Smooth muscle cell (in vitro differentiated cells): ENCODE results near the gene CEP126. TPM values are rescaled to one million over a fixed set of nuclear protein-coding genes. Genes with fewer than 3 reads are reported as not detected.
A peak's percentile ranks its signal among the peaks of the same experiment; 100 is the strongest.

ENCODE experiments used
- DNase-seq: peaks from one replicate; lab custom pipeline; 2025; ENCODE audit not compliant: unreplicated experiment; lab: John Stamatoyannopoulos, UW
- H2AFZ ChIP-seq: fragments of 200-600 bp; sonication (generic); 2 replicates; pipeline ENCODE4 v1.6.0; 2016; ENCODE audit warnings: antibody characterized with exemption, low read depth, mild to moderate bottlenecking
- H3F3A ChIP-seq: fragments of 200-600 bp; sonication (generic); 2 replicates; pipeline ENCODE4 v1.6.0; 2017; ENCODE audit warnings: antibody characterized with exemption, low read depth
- H3K27ac ChIP-seq: fragments of 200-600 bp; sonication (generic); 2 replicates; pipeline ENCODE4 v1.5.1; 2016; ENCODE audit warnings: low read depth, mild to moderate bottlenecking
- H3K27me3 ChIP-seq: fragments of 200-600 bp; sonication (generic); 2 replicates; pipeline ENCODE4 v1.6.1; 2016; ENCODE audit warnings: low read depth, mild to moderate bottlenecking
- H3K36me3 ChIP-seq: fragments of 200-600 bp; sonication (generic); 2 replicates; pipeline ENCODE4 v1.5.1; 2016; ENCODE audit warnings: low read depth
- H3K4me1 ChIP-seq: fragments of 200-600 bp; sonication (generic); 2 replicates; pipeline ENCODE4 v1.5.1; 2016; ENCODE audit warnings: low read depth
- H3K4me2 ChIP-seq: fragments of 200-600 bp; sonication (generic); 2 replicates; pipeline ENCODE4 v1.6.0; 2016; ENCODE audit warnings: mild to moderate bottlenecking
- H3K4me3 ChIP-seq: fragments of 200-600 bp; sonication (generic); 2 replicates; pipeline ENCODE4 v1.5.1; 2016; ENCODE audit warnings: mild to moderate bottlenecking
- H3K79me2 ChIP-seq: fragments of 200-600 bp; sonication (generic); 2 replicates; pipeline ENCODE4 v1.6.0; 2016; ENCODE audit warnings: low read depth, mild to moderate bottlenecking
- H3K9ac ChIP-seq: fragments of 200-600 bp; sonication (generic); 2 replicates; pipeline ENCODE4 v1.6.0; 2016; ENCODE audit warnings: low read depth
- H3K9me3 ChIP-seq: fragments of 200-600 bp; sonication (generic); replicated peaks from 2 replicates; pipeline ENCODE4 v1.5.1; 2016; ENCODE audit warnings: low read depth
- H4K20me1 ChIP-seq: fragments of 200-600 bp; sonication (generic); 2 replicates; pipeline ENCODE4 v1.6.0; 2016; ENCODE audit warnings: low read depth
- WGBS: methylation state at CpG from one replicate; pipeline ENCODE4 v1.1.7; 2016; ENCODE audit warnings: low lambda C conversion rate; 5-methylcytosine and 5-hydroxymethylcytosine counted together
- polyA plus RNA-seq: library from polyadenylated mRNA; unstranded; fragments of >200 nt; fragmentation: Nextera tagmentation; extraction: Ambion mirVana; gene quantifications from 2 replicates; pipeline ENCODE4 v1.2.1, GENCODE V29; 2016
- total RNA-seq: library from RNA; depleted of rRNA; stranded (reverse); fragments of >200 nt; gene quantifications from 2 replicates; pipeline ENCODE4 v1.2.3, GENCODE V29; 2014
- TF ChIP-seq, protein P1 (sequence below): fragments of 200-600 bp; sonication (generic); IDR thresholded peaks from 2 replicates; pipeline ENCODE4 v1.5.1; 2017; ENCODE audit warnings: borderline replicate concordance, mild to moderate bottlenecking, antibody characterized with exemption; ENCODE audit not compliant: insufficient read depth, poor library complexity, severe bottlenecking

Gene CEP126
- total and polyA plus RNA-seq, 2 experiments from 2014 or later = 1.6 to 2.3 TPM

DNA sequence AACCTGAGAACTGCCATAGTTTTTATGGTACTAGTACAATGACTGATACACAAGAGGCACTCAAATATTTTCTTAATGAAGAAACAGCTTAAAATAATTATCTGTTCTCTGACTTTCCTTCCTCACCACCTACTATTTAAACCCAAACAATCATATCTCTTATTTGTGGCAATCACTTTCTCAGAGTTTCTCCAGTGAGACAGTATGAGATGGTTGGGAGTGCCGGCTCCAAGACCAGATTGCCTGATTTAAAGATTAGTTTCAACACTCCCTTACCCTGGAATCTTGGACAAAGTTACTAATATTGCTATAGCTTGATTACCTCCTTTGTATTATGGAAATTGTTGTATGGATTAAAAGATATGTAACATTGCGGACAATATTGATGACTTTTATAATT, 5.7 kb upstream of the CEP126 start:
- Histone ChIP-seq H3F3A (no peaks in the 10 kb centered on the region), H3K79me2 (no peaks in the 10 kb centered on the region), H3K27me3 (no peaks in the 10 kb centered on the region), H3K4me2 (no peak overlapping the region), H3K4me3 (no peak overlapping the region), H3K36me3 (no peaks in the 10 kb centered on the region), H3K9ac (no peak overlapping the region), H3K27ac (no peak overlapping the region), H4K20me1 (no peaks in the 10 kb centered on the region), H3K9me3 (no peaks in the 10 kb centered on the region), H2AFZ (no peak overlapping the region), H3K4me1 (peaks cover 2% of the 10 kb centered on the region)
- DNase-seq = no peak
- 89% methylated on average over 2 of the region's 2 CpGs for WGBS
- TF ChIP-seq, protein P1, sequence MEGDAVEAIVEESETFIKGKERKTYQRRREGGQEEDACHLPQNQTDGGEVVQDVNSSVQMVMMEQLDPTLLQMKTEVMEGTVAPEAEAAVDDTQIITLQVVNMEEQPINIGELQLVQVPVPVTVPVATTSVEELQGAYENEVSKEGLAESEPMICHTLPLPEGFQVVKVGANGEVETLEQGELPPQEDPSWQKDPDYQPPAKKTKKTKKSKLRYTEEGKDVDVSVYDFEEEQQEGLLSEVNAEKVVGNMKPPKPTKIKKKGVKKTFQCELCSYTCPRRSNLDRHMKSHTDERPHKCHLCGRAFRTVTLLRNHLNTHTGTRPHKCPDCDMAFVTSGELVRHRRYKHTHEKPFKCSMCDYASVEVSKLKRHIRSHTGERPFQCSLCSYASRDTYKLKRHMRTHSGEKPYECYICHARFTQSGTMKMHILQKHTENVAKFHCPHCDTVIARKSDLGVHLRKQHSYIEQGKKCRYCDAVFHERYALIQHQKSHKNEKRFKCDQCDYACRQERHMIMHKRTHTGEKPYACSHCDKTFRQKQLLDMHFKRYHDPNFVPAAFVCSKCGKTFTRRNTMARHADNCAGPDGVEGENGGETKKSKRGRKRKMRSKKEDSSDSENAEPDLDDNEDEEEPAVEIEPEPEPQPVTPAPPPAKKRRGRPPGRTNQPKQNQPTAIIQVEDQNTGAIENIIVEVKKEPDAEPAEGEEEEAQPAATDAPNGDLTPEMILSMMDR = no peak

DNA sequence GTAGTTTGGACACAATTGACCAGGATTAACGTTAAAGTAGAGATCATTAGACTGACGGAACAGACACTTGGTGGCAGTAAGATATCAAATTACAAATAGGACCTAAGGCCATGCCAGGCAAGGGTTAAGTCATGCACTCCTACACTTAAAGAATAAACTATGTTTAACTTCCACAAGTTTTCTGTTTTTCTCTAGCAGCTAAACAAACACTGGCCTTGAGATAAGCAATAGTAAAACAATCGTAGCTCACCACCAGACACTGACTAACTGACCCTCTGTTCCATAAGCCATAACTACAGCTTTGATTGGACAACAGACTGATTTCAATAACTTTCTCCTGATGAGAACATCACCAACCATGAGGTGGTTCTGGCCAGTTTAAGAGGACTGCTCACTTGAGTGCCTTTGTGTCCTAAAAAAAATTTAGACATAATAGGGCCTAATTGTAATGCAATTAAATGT, 2.0 kb upstream of the CEP126 start:
- Histone ChIP-seq H4K20me1 (no peaks in the 10 kb centered on the region), H3K27me3 (no peaks in the 10 kb centered on the region), H3K9ac (no peak overlapping the region), H3K9me3 (no peaks in the 10 kb centered on the region), H3F3A (no peaks in the 10 kb centered on the region), H3K36me3 (no peaks in the 10 kb centered on the region), H3K4me3 (no peak overlapping the region), H2AFZ (peak overlapping the region; percentile 12), H3K4me2 (no peak overlapping the region), H3K79me2 (no peaks in the 10 kb centered on the region), H3K4me1 (peaks cover 11% of the 10 kb centered on the region), H3K27ac (peak overlapping the region; percentile 93)
- 17% methylated on average over 3 of the region's 3 CpGs for WGBS
- DNase-seq = no peak
- TF ChIP-seq, protein P1 = no peak

DNA sequence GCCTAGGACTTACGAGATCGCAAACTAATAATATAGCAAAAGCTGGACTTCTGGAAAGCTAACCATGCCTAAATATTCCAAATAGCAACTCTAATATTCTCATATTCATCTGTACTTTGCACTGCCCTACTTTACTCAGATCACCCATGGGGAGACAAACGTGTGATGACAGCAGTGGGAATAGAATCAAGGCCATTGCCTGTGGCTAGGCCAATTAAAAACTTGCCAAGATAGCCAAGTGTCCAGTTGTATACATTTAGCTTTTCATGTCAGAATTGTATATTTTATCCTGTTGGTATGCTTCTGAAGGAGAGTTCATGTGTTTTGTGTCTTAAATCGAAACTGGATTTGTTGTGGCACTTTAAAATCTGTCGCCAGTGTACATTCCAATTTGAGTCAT, 1.2 kb upstream of the CEP126 start:
- Histone ChIP-seq H3K9me3 (no peaks in the 10 kb centered on the region), H3K4me1 (peaks cover 11% of the 10 kb centered on the region), H3K4me3 (no peak overlapping the region), H3F3A (no peaks in the 10 kb centered on the region), H3K9ac (no peak overlapping the region), H3K4me2 (peak overlapping the region; percentile 80), H2AFZ (no peak overlapping the region), H4K20me1 (no peaks in the 10 kb centered on the region), H3K27me3 (no peaks in the 10 kb centered on the region), H3K27ac (peak overlapping the region; percentile 93), H3K36me3 (no peaks in the 10 kb centered on the region), H3K79me2 (no peaks in the 10 kb centered on the region)
- TF ChIP-seq, protein P1 = no peak
- WGBS = 52% methylated on average over 5 of the region's 5 CpGs
- DNase-seq = no peak

DNA sequence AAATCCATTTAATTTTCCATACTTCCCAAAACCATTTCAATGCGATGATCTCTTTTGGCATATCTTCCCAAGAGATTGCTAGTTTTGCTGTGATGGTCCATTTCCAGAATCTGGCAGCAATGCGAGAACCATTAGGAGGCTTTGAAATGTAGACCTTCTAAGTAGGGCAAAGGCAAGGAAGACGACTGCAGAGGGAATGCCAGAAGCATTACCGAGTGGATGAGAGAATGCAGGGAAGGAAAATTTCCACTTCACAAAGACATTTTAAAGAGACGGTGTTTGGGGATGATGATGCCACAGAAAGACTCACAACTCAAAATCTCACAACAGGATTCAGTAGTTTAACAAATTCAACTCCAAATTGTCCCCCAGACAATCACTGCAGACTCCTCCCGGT, 471 bp upstream of the CEP126 start:
- H3K4me2 ChIP-seq = peak overlapping the region; percentile 80
- no peaks in the 10 kb centered on the region for H4K20me1 ChIP-seq
- peak overlapping the region; percentile 93 for H3K27ac ChIP-seq
- peaks cover 11% of the 10 kb centered on the region for H3K4me1 ChIP-seq
- WGBS = 4% methylated on average over 6 of the region's 6 CpGs
- H3K79me2 ChIP-seq = no peaks in the 10 kb centered on the region
- H2AFZ ChIP-seq = peak overlapping the region; percentile 94
- H3K36me3 ChIP-seq = no peaks in the 10 kb centered on the region
- DNase-seq = no peak
- H3K9me3 ChIP-seq = no peaks in the 10 kb centered on the region
- H3K4me3 ChIP-seq = peak overlapping the region; percentile 65
- no peaks in the 10 kb centered on the region for H3K27me3 ChIP-seq
- no peaks in the 10 kb centered on the region for H3F3A ChIP-seq
- H3K9ac ChIP-seq = peak overlapping the region; percentile 87
- TF ChIP-seq, protein P1 = no peak
